NCI-H345 treated with DMSO at 0.1 percent for 48 hours (cell line): ENCODE data around the gene WAC.
"Not testable (repeated sequence)": the region's sequence is repeated elsewhere in the genome, so short reads cannot be mapped to it uniquely, and the experiment has no call there.

Experiments used
- DNase-seq: peaks from one replicate; lab custom pipeline; 2025; ENCODE audit not compliant: unreplicated experiment; lab: John Stamatoyannopoulos, UW

The WAC gene

GRCh38 chr10:28560617-28561016 is 27.7 kb downstream of the WAC start:
- DNase-seq, result no peak

- DNase-seq, result no peak
Measured at GRCh38 chr10:28561531-28561930, 28.6 kb downstream of the WAC start.

GRCh38 chr10:28564905-28565304 is 32.0 kb downstream of the WAC start:
- DNase-seq, result no peak

GRCh38 chr10:28566458-28567015 is 33.6 kb downstream of the WAC start:
- DNase-seq, result no peak

GRCh38 chr10:28569506-28570159 is 36.7 kb downstream of the WAC start:
- DNase-seq, result no peak

GRCh38 chr10:28570598-28570997 is 37.7 kb downstream of the WAC start:
- no peak for DNase-seq

GRCh38 chr10:28571265-28571664 is 38.3 kb downstream of the WAC start:
- no peak for DNase-seq

GRCh38 chr10:28574214-28574613 is 41.3 kb downstream of the WAC start:
- DNase-seq, result not testable (repeated sequence)

- DNase-seq, result no peak
Measured at GRCh38 chr10:28575852-28576251, 42.9 kb downstream of the WAC start.

- no peak for DNase-seq
Measured at GRCh38 chr10:28577506-28577905, 44.6 kb downstream of the WAC start.

GRCh38 chr10:28578454-28578853 is 45.5 kb downstream of the WAC start:
- DNase-seq, result no peak

GRCh38 chr10:28580825-28581224 is 47.9 kb downstream of the WAC start:
- DNase-seq, result no peak

GRCh38 chr10:28581916-28582315 is 49.0 kb downstream of the WAC start:
- no peak for DNase-seq

- DNase-seq, result no peak
Measured at GRCh38 chr10:28585076-28585475, 52.2 kb downstream of the WAC start.

- DNase-seq, result no peak
Measured at GRCh38 chr10:28586176-28586575, 53.3 kb downstream of the WAC start.

GRCh38 chr10:28587270-28587969 is 54.5 kb downstream of the WAC start:
- DNase-seq, result no peak

GRCh38 chr10:28587970-28588290 is 55.0 kb downstream of the WAC start:
- DNase-seq, result no peak

GRCh38 chr10:28592953-28593352 is 60.0 kb downstream of the WAC start:
- DNase-seq, result no peak

GRCh38 chr10:28593811-28594210 is 60.9 kb downstream of the WAC start:
- no peak for DNase-seq

GRCh38 chr10:28594406-28594805 is 61.5 kb downstream of the WAC start:
- DNase-seq, result no peak

GRCh38 chr10:28595613-28596012 is 62.7 kb downstream of the WAC start:
- no peak for DNase-seq

GRCh38 chr10:28600056-28600455 is 67.1 kb downstream of the WAC start:
- DNase-seq, result no peak

GRCh38 chr10:28601012-28601411 is 68.1 kb downstream of the WAC start:
- DNase-seq, result no peak
